HepG2 (cell line): ENCODE data around the gene PARD3. TPM values are rescaled to one million over a fixed set of nuclear protein-coding genes. Genes with fewer than 3 reads are reported as not detected.

ENCODE experiments used
- CBFB ChIP-seq: sonication (generic); formaldehyde crosslinking; IDR thresholded peaks from 2 replicates; pipeline ENCODE4 v1.4.0; 2020; ENCODE audit warnings: missing genetic modification reagents
- CBX1 ChIP-seq: IDR thresholded peaks from one replicate; pipeline ENCODE4 v1.6.1; 2016; ENCODE audit warnings: antibody characterized with exemption, low read depth
- CREB1 ChIP-seq, 2 experiments: fragments of 450-650 bp in 1 of 2; IDR thresholded peaks; 2 replicates each; pipeline ENCODE4 v1.6.1; 2016 to 2017; ENCODE audit warnings: control low read depth in 1 of 2, mild to moderate bottlenecking in 1 of 2, missing compliant biosample characterization in 1 of 2, missing genetic modification characterization in 1 of 2
- FOXA3 ChIP-seq: IDR thresholded peaks from 2 replicates; pipeline ENCODE4 v1.6.1; 2016; ENCODE audit warnings: missing genetic modification reagents, missing compliant biosample characterization
- GATAD2A ChIP-seq: IDR thresholded peaks from 2 replicates; pipeline ENCODE4 v1.6.1; 2016
- GPN1 ChIP-seq: sonication (generic); formaldehyde crosslinking; IDR thresholded peaks from 2 replicates; pipeline ENCODE4 v1.5.1; 2020; ENCODE audit warnings: missing genetic modification reagents, borderline replicate concordance
- HNRNPL ChIP-seq: fragments of 200-400 bp; formaldehyde crosslinking; IDR thresholded peaks from 2 replicates; pipeline ENCODE4 v1.6.1; 2017; ENCODE audit warnings: mild to moderate bottlenecking, low read depth, low read length
- KDM2A ChIP-seq: sonication (generic); formaldehyde crosslinking; IDR thresholded peaks from 2 replicates; pipeline ENCODE4 v1.4.0; 2020; ENCODE audit warnings: low read depth, missing genetic modification reagents, borderline replicate concordance
- KDM3A ChIP-seq: IDR thresholded peaks from 2 replicates; pipeline ENCODE4 v1.6.1; 2018; ENCODE audit warnings: low read depth, missing compliant biosample characterization
- MAZ ChIP-seq, 2 experiments: sonication (generic) in 1 of 2; formaldehyde crosslinking in 1 of 2; IDR thresholded peaks; 2 replicates each; pipeline versions ENCODE4 v1.5.0 to v1.6.1; 2012 to 2020; ENCODE audit warnings: low read depth in 2 of 2, mild to moderate bottlenecking in 2 of 2, borderline replicate concordance in 1 of 2, improper control_type of control experiment in 1 of 2, low read length in 1 of 2, missing genetic modification reagents in 1 of 2, moderate library complexity in 1 of 2
- SMAD9 ChIP-seq: sonication (generic); formaldehyde crosslinking; IDR thresholded peaks from 2 replicates; pipeline ENCODE4 v1.5.1; 2020; ENCODE audit warnings: mild to moderate bottlenecking, missing genetic modification reagents
- SPEN ChIP-seq: sonication (generic); formaldehyde crosslinking; IDR thresholded peaks from 2 replicates; pipeline ENCODE4 v1.5.1; 2020; ENCODE audit warnings: low read depth, mild to moderate bottlenecking, missing genetic modification reagents
- TARDBP ChIP-seq: sonication (generic); formaldehyde crosslinking; IDR thresholded peaks from 2 replicates; pipeline ENCODE4 v1.8.0; 2022; ENCODE audit warnings: mild to moderate bottlenecking, missing genetic modification reagents
- TEAD3 ChIP-seq: optimal IDR thresholded peaks from 2 replicates; pipeline ENCODE3; 2016; ENCODE audit warnings: borderline replicate concordance
- ZEB1 ChIP-seq: IDR thresholded peaks from 2 replicates; pipeline ENCODE4 v1.6.1; 2012; ENCODE audit warnings: mild to moderate bottlenecking, low read depth, inconsistent platforms; ENCODE audit not compliant: insufficient replicate concordance
- ZFX ChIP-seq: sonication (generic); formaldehyde crosslinking; IDR thresholded peaks from 2 replicates; pipeline ENCODE4 v1.4.0; 2020; ENCODE audit warnings: mild to moderate bottlenecking, low read depth, missing genetic modification reagents, moderate library complexity
- ZKSCAN1 ChIP-seq: fragments of 150-350 bp; IDR thresholded peaks from 2 replicates; pipeline ENCODE4 v1.6.1; 2014; ENCODE audit warnings: low read length
- ZNF232 ChIP-seq: sonication (generic); formaldehyde crosslinking; IDR thresholded peaks from 2 replicates; pipeline ENCODE4 v1.4.0; 2020; ENCODE audit warnings: missing genetic modification reagents, borderline replicate concordance
- ZNF251 ChIP-seq: sonication (generic); formaldehyde crosslinking; IDR thresholded peaks from 2 replicates; pipeline ENCODE4 v1.9.0; 2021; ENCODE audit warnings: mild to moderate bottlenecking, missing genetic modification reagents
- ZNF274 ChIP-seq: sonication (generic); formaldehyde crosslinking; IDR thresholded peaks from 2 replicates; pipeline ENCODE4 v1.5.1; 2020; ENCODE audit warnings: mild to moderate bottlenecking, missing genetic modification reagents
- ZNF431 ChIP-seq: sonication (generic); formaldehyde crosslinking; IDR thresholded peaks from 2 replicates; pipeline ENCODE4 v1.9.0; 2022; ENCODE audit warnings: missing genetic modification reagents, low read depth, mild to moderate bottlenecking, borderline replicate concordance
- ZNF530 ChIP-seq: sonication (generic); formaldehyde crosslinking; IDR thresholded peaks from 2 replicates; pipeline ENCODE4 v1.5.0; 2020; ENCODE audit warnings: low read depth, mild to moderate bottlenecking, missing genetic modification reagents
- ZNF629 ChIP-seq: sonication (generic); formaldehyde crosslinking; conservative IDR thresholded peaks from 2 replicates; pipeline ENCODE4 v1.5.0; 2020; ENCODE audit warnings: missing genetic modification reagents
- ZNF7 ChIP-seq: IDR thresholded peaks from 2 replicates; pipeline ENCODE4 v1.6.1; 2016; ENCODE audit warnings: missing biosample characterization, missing genetic modification reagents
- ZNF703 ChIP-seq: sonication (generic); formaldehyde crosslinking; IDR thresholded peaks from 2 replicates; pipeline ENCODE4 v1.5.1; 2020; ENCODE audit warnings: missing genetic modification reagents, mild to moderate bottlenecking, moderate library complexity, borderline replicate concordance
- ZNF790 ChIP-seq: sonication (generic); formaldehyde crosslinking; IDR thresholded peaks from 2 replicates; pipeline ENCODE4 v1.8.0; 2022; ENCODE audit warnings: missing genetic modification reagents, mild to moderate bottlenecking, borderline replicate concordance
- polyA plus RNA-seq, 8 experiments: library from polyadenylated mRNA; depleted of rRNA in 3 of 8; stranded (reverse) in 7 of 8; unstranded in 1 of 8; fragments of >200 nt; fragmentation: Illumina TruSeq in 4 of 8; extraction: Trizol in 4 of 8; gene quantifications; 2 replicates each; pipeline versions ENCODE4 v1.2.1 to v1.2.3, GENCODE V29; 2011 to 2016; ENCODE audit warnings: low read depth in 4 of 8, missing spikeins in 1 of 8, mixed read lengths in 1 of 8; ENCODE audit not compliant: insufficient read depth in 1 of 8
- total RNA-seq, 5 experiments: library from RNA; depleted of rRNA; stranded (reverse); fragments of >200 nt; fragmentation: Illumina TruSeq; extraction: Trizol; gene quantifications; 2 replicates each; pipeline ENCODE4 v1.2.3, GENCODE V29; 2016; ENCODE audit warnings: low read depth in 1 of 5
- TF ChIP-seq, protein P1 (sequence below): sonication (generic); formaldehyde crosslinking; IDR thresholded peaks from 2 replicates; pipeline ENCODE4 v1.4.0; 2020; ENCODE audit warnings: missing genetic modification reagents; ENCODE audit errors: not compliant biosample characterization
- TF ChIP-seq, protein P2 (sequence below): sonication (generic); formaldehyde crosslinking; IDR thresholded peaks from 2 replicates; pipeline ENCODE4 v1.4.0; 2020; ENCODE audit warnings: mild to moderate bottlenecking, missing genetic modification reagents
- TF ChIP-seq, protein P3 (sequence below): sonication (generic); formaldehyde crosslinking; IDR thresholded peaks from 2 replicates; pipeline ENCODE4 v1.4.0; 2020; ENCODE audit warnings: mild to moderate bottlenecking, missing genetic modification reagents
- TF ChIP-seq, protein P4 (sequence below): IDR thresholded peaks from 2 replicates; pipeline ENCODE4 v1.6.1; 2016; ENCODE audit warnings: mild to moderate bottlenecking, missing biosample characterization, missing genetic modification reagents

The PARD3 gene
- total and polyA plus RNA-seq, 2 of the 13 experiments (the other 11 are each of a cell fraction or from before 2014, with no cell fraction given), result 40.9 to 60.0 TPM

- no peak for TF ChIP-seq ZNF629 (CRISPR knock-in tag)
- TF ChIP-seq, protein P1, sequence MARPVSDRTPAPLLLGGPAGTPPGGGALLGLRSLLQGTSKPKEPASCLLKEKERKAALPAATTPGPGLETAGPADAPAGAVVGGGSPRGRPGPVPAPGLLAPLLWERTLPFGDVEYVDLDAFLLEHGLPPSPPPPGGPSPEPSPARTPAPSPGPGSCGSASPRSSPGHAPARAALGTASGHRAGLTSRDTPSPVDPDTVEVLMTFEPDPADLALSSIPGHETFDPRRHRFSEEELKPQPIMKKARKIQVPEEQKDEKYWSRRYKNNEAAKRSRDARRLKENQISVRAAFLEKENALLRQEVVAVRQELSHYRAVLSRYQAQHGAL (CRISPR knock-in tag), result no peak
- TF ChIP-seq ZNF7 (CRISPR knock-in tag), result no peak
- TF ChIP-seq, protein P2, sequence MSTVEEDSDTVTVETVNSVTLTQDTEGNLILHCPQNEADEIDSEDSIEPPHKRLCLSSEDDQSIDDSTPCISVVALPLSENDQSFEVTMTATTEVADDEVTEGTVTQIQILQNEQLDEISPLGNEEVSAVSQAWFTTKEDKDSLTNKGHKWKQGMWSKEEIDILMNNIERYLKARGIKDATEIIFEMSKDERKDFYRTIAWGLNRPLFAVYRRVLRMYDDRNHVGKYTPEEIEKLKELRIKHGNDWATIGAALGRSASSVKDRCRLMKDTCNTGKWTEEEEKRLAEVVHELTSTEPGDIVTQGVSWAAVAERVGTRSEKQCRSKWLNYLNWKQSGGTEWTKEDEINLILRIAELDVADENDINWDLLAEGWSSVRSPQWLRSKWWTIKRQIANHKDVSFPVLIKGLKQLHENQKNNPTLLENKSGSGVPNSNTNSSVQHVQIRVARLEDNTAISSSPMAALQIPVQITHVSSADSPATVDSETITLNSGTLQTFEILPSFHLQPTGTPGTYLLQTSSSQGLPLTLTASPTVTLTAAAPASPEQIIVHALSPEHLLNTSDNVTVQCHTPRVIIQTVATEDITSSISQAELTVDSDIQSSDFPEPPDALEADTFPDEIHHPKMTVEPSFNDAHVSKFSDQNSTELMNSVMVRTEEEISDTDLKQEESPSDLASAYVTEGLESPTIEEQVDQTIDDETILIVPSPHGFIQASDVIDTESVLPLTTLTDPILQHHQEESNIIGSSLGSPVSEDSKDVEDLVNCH, result no peak
- no peak for TF ChIP-seq GATAD2A (CRISPR knock-in tag)
- TF ChIP-seq SMAD9, result no peak
- TF ChIP-seq ZFX (CRISPR knock-in tag), result peak; percentile 47; the same call in 1 of the 2 replicates
- no peak for TF ChIP-seq CREB1 (IDR thresholded peaks at IDR 0.05)
- TF ChIP-seq CREB1 (CRISPR knock-in tag; IDR thresholded peaks at IDR 0.05), result no peak
- peak; percentile 90 for TF ChIP-seq ZEB1
- no peak for TF ChIP-seq CBX1
- 0 out of 2 replicates have a peak, but pooled peaks have one; percentile 13 for TF ChIP-seq FOXA3 (CRISPR knock-in tag)
- no peak for TF ChIP-seq CBFB (CRISPR knock-in tag)
- no peak for TF ChIP-seq SPEN (CRISPR knock-in tag)
- TF ChIP-seq HNRNPL, result no peak
- TF ChIP-seq KDM2A (CRISPR knock-in tag), result no peak
- TF ChIP-seq ZNF790 (CRISPR knock-in tag), result no peak
- TF ChIP-seq ZKSCAN1, result no peak
- no peak for TF ChIP-seq GPN1
- TF ChIP-seq, protein P3, sequence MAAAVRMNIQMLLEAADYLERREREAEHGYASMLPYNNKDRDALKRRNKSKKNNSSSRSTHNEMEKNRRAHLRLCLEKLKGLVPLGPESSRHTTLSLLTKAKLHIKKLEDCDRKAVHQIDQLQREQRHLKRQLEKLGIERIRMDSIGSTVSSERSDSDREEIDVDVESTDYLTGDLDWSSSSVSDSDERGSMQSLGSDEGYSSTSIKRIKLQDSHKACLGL (CRISPR knock-in tag), result no peak
- no peak for TF ChIP-seq ZNF251 (CRISPR knock-in tag)
- TF ChIP-seq TEAD3 (CRISPR knock-in tag), result peak; percentile 84
- no peak for TF ChIP-seq ZNF530 (CRISPR knock-in tag)
- TF ChIP-seq, protein P4, sequence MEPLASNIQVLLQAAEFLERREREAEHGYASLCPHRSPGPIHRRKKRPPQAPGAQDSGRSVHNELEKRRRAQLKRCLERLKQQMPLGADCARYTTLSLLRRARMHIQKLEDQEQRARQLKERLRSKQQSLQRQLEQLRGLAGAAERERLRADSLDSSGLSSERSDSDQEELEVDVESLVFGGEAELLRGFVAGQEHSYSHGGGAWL, result no peak
- TF ChIP-seq ZNF703 (CRISPR knock-in tag), result no peak
- no peak for TF ChIP-seq ZNF431 (CRISPR knock-in tag)
- TF ChIP-seq MAZ (IDR thresholded peaks at IDR 0.05; ENCODE audit: borderline replicate concordance, low read depth, low read length), result peak; percentile 31; the same call in 1 of the 2 replicates
- TF ChIP-seq MAZ (CRISPR knock-in tag; IDR thresholded peaks at IDR 0.05; ENCODE audit: low read depth), result no peak
- no peak; the same call in 1 of the 2 replicates for TF ChIP-seq TARDBP
- no peak for TF ChIP-seq ZNF232 (CRISPR knock-in tag)
- TF ChIP-seq KDM3A (CRISPR knock-in tag), result no peak
- no peak for TF ChIP-seq ZNF274 (CRISPR knock-in tag)
These were observed 87.5 kb downstream of the PARD3 start (continued) for GRCh38 chr10:34727595-34728033.
